ENCODE measurements around the gene SETDB2.

The SETDB2 gene, protein sequence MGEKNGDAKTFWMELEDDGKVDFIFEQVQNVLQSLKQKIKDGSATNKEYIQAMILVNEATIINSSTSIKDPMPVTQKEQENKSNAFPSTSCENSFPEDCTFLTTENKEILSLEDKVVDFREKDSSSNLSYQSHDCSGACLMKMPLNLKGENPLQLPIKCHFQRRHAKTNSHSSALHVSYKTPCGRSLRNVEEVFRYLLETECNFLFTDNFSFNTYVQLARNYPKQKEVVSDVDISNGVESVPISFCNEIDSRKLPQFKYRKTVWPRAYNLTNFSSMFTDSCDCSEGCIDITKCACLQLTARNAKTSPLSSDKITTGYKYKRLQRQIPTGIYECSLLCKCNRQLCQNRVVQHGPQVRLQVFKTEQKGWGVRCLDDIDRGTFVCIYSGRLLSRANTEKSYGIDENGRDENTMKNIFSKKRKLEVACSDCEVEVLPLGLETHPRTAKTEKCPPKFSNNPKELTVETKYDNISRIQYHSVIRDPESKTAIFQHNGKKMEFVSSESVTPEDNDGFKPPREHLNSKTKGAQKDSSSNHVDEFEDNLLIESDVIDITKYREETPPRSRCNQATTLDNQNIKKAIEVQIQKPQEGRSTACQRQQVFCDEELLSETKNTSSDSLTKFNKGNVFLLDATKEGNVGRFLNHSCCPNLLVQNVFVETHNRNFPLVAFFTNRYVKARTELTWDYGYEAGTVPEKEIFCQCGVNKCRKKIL

DNA sequence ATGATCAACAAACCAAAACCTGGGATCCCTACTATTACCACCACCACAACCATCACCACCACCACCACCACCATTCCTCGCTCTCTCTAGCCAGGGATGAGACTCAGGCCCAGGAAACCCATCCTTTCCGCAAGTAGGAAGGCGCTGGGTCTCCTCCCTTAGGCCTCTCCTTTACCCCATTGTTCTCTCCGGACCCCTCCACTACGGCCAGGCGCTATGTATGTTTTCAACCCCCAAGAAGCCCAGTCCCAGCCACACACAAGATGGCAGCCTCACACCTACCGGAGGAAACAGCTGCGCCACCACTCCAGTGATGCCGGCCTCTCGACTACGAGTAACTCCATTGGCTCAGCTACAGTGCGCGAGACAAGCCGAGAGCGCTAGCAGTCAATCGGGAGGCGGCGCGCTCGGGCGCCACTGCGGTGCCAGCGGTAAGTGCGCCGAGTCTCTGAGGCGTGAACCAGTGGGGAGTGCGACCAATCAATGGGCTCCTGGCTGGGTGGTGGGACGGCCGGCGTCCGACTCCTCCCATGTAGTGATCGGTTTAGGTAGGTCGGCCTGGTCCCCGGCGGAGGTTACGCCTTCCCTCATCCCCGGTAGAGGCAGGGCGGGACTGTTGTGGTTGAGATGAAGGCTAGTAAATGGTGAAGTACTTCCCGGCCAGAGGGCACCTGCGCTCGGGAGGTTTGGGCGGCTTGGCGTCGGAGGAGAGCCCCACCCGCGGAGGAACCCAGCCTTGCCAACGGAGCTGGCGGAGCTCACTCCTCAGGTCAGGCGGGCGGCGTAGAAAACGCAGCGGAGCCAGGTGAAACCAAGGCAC is at the start of gene SETDB2, which contains the start of gene CAB39L:
SETDB2 (plus strand) TSS at position 571 of the 820 bp plus-strand sequence. CDS start 7,620 bp downstream, outside the sequence.
CAB39L (minus strand) TSS at position 361 of the 820 bp plus-strand sequence. CDS start 61,154 bp downstream, outside the sequence.
- DNase-seq (ENCODE audit: low read depth) = peak; percentile 96

DNA sequence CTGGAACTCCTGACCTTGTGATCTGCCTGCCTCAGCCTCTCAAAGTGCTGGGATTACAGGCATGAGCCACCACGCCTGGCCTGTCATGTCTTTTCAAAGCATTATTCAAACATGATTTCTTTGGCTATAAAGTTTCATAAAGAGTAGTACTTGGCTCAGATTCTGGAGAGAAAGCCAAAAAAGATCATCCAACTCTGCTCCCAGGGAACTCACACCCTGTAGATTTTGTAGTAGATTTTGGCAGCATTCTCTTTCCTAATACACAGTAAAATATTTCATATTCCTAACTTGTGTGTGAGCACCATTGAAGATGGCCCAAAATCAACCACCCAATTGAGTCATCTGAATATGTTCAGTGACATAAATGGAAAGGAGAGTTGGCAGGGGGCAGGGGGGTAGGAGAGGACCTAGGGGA is 48.6 kb upstream of the SETDB2 start:
- DNase-seq (ENCODE audit: low read depth) = no peak

DNA sequence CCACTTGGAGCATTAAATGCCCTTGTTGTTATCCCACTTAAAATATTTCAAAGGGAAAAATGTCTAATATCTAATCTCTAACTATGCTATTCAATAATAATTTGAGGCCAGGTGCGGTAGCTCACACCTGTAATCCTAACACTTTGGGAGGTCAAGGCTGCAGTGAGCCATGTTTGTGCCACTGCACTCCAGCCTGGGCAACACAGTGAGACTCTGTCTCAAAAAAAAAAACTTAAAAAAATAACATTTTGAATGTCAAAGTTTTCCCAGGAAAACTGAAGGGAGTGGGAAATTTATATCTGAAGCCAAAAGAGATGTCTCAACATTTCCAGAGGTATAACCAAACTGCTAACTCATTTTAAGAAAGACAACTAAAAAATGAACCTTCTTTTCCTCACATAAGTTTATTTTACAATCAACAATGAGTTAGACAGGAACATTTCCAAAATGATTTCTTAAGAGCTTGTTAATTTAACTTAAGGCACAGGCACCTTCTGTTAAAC is 48.1 kb upstream of the SETDB2 start:
- DNase-seq (ENCODE audit: low read depth) = no peak

DNA sequence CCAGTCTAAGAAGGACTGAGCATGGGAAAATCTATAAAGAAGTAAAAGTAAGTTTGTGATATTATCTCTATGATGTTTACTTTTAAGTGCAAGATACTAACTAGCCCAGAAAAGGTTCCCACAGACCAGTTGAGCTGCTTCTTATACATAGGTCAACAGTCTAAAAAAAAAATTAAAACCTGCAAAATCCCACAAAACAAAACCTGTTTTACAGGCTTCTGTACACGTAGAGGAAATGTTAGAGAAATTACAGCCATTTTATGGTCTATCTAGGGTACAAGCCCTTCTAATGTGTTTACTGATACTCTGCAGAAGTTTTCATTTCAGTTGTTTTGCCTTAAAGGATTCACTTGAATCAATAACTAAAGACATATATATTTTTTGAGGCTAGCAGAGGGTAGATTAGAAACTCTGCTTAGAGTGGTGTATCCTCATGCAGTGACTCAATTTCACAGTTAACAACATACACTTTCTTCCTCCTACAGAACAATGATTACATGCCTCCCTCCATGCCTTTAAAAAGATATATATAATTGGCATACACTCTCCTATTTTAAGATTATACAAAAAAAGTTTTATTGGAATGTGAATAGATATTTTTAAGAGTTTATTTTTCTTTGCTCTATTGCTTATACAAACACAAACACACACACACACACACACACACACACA is 44.1 kb upstream of the SETDB2 start:
- no peak for DNase-seq (ENCODE audit: low read depth)

DNA sequence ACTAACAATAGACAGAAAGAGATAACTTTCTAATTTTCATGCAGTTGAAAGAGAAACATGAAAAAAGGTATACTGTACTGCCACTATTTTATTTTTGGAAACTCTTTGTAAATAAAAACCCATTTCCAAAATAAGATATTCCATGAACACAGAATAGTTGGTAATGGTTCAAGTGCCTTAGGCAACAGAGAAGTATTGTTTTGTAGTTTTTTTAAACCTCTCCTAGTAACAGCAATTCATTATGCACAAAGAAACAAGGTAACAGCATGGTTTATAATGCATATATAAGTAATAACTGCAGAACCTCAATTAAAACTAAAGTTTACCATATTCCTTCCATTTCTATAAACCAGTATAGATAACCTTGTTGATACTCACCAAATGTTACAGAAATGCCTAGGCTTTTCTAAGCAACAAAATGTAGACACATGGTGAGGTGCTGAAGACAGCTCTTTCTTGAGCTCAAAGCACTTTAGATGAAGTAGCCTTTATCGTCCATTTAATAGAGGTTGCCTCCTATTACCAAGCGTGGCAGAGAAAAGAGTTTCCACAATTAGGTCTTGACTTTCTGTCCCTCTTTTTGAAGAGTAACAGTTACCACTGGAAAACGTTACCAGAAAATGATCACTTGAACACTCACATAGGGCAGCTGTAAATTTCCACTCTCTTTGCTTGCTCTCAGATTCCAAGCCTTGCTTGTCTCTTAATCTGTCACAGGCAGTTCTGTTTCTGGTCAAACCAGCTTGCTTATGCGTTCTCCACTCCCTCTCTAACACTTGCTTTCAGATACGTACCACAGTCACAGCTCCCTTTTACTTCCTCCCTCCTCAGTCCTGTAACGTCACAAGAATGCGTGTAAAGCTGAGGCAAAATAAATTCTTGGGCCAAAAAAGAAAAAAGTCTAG is 43.1 kb upstream of the SETDB2 start:
- DNase-seq (ENCODE audit: low read depth) = no peak

DNA sequence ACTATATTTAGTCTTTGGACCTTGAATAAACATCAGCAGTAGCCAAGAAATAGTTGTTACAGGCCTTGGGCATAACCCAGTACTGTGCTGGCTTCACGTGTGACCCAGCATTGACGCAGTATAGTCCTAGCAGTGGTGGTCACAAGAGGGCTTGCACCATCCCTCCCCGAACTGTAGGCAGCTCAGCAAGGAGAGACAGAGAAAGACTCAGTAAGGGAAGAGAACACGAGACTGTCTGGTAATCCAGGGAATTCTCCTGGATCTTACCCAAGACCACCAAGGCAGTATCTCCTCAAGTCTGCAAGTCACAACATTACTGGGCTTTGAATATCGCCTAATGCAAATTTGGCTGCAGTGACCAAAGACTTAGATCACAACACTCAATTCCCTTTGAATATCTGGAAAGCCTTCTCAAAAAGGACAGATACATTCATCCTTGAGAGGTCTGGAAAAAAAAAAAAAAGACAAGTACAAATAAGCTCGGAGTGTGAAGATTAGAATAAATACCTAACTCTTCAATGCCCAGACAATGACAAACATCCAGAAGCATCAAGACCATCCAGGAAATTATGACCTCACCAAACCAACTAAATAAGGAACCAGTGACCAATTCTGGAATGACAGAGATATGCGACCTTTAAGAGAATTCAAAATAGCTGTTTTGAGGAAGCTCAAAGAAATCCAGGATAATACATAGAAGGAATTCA is 39.9 kb upstream of the SETDB2 start:
- no peak for DNase-seq (ENCODE audit: low read depth)

DNA sequence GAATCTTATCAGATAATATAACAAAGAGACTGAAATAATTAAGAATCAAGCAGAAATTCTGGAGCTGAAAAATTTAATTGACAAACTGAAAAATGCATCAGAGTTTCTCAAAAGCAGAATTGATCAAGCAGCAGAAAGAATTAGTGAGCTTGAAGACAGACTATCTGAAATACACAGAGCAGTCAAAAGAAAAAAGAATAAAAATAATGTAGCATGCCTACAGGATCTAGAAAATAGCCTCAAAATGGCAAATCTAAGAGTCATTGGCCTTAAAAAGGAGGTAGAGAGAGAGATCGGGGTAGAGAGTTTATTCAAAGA is 39.4 kb upstream of the SETDB2 start:
- DNase-seq (ENCODE audit: low read depth) = no peak

DNA sequence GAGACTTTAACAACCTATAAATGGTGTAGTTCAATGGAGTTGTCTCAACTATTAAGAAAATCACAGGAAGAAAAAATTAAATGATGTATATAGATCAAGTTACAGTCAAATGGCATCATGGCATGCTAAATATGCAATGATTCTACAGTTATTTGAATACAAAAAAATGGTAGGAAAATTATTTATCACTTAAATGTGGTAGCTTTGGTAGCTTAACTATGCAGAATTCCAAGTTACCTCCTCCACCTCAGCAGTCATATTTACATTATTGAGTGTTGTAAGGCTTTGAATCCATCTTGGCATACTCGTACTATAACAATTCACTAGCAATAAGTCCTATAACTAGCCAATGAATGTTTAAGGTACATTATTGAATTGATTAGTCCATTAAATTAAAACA is 37.0 kb upstream of the SETDB2 start:
- no peak for DNase-seq (ENCODE audit: low read depth)

DNA sequence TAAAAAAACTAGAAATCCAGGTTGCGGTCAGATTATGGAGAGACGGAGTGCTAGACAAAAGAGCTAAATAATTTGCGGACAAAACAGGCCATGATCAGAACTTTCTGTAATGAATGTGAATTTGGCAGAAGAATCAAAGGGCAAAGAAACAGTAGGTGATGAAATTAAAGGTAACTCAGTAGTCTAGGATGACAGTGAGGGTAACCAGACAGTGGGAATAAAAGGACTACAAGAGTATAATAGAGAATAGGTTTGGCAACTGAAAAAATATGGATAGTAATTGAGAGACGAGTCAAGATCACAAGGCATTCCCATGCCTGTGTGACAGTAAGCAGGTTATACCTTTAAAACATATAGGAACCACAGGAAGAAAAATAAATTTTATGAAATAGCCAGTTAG is 36.1 kb upstream of the SETDB2 start:
- no peak for DNase-seq (ENCODE audit: low read depth)

DNA sequence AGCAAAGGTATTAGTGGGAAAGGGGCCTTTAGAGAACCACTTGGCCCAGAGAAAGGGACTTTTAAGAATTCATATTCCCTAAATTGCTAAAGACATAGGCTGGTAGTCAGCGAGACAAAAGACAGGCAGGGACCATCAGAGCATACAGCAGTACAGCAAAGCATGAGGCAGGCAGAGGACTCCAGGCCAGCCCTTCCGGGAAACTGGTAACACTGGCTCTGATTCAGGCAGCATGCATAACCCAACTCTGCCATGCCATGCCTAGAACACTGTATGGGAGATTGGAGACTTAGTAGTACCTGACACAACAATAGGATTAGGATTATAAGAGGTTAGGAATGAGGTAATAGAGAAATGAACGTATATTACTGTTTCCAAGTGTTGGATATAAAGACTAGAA is 35.1 kb upstream of the SETDB2 start:
- DNase-seq (ENCODE audit: low read depth) = no peak

DNA sequence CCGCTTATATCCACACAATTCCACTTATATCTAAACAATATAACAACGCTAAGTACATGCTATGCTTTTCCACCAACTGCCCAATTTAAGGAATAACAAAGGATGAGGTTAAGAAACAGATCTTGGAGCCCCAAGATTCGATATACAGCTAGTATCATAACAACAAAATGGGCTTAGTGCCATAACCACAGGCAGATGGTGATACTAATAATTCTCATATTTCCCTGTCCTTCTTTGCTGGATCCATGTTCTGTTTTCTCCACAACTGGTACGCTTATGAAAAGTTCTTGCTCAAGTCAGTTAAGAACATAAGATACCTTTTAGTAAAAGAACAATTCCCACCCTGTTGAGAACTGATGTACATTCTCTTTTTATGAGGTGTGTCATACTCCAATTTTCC is 34.1 kb upstream of the SETDB2 start:
- no peak for DNase-seq (ENCODE audit: low read depth)

DNA sequence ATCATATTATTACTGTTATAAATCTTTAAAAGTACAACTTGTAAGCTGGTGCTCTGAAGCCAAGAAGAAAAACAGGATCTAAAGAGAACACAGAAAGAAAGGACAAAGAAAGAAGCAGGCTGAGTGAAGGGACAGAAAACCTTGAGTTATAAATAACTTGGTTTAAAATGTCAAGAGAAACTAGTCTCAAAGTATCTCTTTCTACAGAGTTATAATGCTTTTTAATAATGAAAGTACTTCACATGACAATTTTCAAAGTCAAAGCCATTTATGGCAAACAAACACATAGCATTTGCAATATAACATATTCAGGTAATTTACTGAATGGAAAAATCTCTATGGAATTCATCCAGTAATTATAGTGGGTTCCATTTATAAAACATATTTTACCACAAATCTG is 33.6 kb upstream of the SETDB2 start:
- DNase-seq (ENCODE audit: low read depth) = no peak

DNA sequence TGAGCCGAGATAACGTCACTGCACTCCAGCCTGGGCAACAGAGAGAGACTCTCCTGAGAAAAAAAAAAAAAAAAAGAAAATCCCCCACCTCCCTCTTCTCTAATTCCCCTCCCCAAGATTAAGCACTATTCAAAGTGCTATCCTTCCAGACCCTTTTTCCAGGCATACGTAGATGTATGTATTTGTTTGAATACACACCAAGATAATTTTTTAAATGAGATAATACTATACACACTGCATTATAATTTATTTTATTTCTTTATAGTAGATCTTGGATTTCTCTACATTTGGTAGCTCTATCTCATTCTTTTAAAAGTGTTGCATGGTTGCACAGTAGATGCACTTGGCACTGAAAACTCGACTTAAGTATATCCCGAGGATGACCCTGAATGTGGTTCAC is 32.7 kb upstream of the SETDB2 start:
- no peak for DNase-seq (ENCODE audit: low read depth)

DNA sequence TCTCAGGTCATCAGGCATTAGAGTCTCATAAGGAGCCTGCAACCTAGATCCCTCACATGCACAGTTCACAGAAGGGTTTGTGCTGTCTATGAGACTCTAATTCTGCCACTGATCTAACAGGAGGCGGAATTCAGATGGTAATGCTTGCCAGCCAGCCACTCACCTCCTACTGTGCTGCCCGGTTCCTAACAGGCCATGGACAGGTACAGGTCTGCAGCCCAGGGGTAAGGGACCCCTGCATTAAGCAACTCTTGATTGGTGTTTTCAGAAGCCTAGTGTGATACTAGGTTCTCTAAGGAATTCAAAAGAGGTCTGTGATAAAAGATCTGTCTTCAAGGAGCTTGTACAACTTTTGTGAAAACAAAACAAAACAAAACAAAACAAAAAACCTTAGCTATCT is 31.3 kb upstream of the SETDB2 start:
- no peak for DNase-seq (ENCODE audit: low read depth)

DNA sequence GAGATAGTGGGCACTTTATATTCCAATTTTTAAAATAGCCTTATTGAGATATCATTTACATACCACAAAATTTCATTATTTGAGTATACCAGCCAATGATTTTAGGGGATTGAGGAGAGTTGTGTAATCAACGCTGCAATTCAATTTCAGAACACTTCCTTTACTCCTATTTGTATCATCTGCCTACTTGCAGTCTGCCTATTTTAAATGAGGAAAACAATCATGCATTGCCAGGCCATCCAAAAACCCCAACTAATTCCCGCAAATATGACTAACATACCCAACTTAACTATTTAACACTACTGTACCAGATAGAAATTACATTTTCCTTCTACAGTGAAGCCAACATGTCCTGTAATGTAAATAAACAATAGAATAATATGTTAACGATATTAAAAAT is 26.9 kb upstream of the SETDB2 start:
- no peak for DNase-seq (ENCODE audit: low read depth)

DNA sequence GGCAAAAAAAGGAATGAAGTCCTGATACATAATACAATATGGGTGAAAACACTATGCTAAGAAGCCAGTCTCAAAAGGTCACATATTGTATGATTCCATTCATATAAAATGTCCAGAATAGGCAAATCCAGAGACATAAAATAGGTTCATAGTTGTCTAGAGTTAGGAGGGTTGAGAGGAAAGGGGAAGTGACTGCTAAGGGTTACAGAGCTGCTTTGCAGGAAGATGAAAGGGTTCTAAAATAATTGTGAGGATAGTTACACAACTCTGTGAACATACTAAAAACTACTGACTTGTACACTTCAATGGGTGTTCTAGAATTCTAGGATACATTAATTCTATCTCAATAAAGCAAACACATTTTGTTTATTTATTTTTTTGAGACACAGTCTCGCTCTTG is 25.9 kb upstream of the SETDB2 start:
- DNase-seq (ENCODE audit: low read depth) = no peak

DNA sequence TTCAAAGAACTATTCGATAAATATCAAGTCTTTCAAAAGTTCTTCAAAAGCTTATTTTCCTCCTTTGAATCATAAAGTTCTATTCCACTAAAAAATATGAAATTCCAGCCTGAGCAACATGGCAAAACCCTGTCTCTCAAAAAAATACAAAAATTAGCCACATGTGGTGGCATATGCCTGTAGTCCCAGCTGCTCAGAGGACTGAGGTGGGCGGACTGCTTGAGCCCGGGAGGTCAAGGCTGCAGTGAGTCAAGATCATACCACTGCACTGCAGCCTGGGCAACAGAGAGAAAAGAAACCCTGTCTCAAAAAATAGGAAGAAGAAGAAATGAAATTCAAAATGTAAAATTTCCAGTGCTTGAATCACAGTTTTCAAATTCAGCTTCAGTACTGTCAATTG is 24.8 kb upstream of the SETDB2 start:
- DNase-seq (ENCODE audit: low read depth) = no peak

DNA sequence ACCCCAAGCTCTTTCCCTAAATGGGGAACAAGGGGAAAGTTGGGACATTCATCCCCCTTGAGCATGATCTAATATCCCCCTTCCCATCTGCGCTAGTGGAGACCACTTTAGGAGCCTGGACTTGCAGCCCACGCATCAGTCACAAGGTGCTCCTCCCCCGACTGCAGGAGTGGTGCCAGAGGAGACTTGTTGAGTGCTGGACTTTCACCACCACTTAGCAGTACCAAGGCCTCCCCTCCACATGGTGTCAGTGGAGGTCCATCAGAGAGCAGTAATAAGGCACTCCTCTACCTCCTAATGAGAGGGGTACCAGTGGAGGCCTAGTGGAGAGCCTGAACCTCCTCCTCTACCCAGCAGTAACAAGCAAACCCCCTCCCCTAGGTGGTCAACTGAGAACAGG is 22.7 kb upstream of the SETDB2 start:
- no peak for DNase-seq (ENCODE audit: low read depth)

DNA sequence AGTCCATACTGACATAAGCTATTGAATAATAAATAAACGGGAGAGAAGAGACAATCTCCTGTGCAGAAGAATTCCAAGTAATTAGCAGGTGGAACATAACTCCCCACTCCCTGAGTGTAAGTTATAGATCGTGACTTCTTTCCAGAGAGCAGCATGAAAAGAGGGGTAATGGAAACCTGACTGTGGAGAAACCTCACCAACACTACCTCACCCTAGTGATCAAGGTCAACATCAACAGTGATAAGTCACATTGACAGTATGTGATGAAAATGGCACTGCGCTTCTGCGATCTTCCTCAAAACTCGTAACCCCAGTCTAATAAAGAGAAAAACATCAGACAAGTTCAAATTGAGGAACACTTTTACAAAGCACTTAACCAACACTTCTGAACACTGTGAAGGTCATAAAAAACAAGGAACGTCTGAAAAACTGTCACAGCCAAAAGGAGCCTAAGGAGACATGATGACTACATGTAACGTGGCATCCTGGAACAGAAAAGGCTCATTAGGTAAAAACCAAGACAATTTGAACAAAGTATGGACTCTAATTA is 20.0 kb upstream of the SETDB2 start:
- DNase-seq (ENCODE audit: low read depth) = no peak
